H1 (cell line): ENCODE data around the gene MAP3K13. TPM values are rescaled to one million over a fixed set of nuclear protein-coding genes. Genes with fewer than 3 reads are reported as not detected.

Experiments
- CTCF ChIA-PET: fragments of 300-600 bp; sonication (Branson Sonifier 250); formaldehyde crosslinking; loops from one replicate; lab custom pipeline; 2021; ENCODE audit not compliant: partially characterized antibody; lab: Charles Lee
- POLR2A ChIA-PET: fragments of 300-600 bp; sonication (Branson Sonifier 250); formaldehyde crosslinking; loops from one replicate; lab custom pipeline; 2021; ENCODE audit warnings: inconsistent platforms; ENCODE audit not compliant: partially characterized antibody; lab: Charles Lee
- DNase-seq, 2 experiments: peaks; one replicate each; pipeline versions ENCODE4 v3.0.0 to v3.0.0-alpha.2; 2010 to 2022; ENCODE audit warnings: low spot score in 2 of 2, low read depth in 1 of 2, mixed read lengths in 1 of 2
- FAIRE-seq: peaks from 2 replicates; lab custom pipeline; 2011; peaks lifted over from hg19 to GRCh38; lab: Jason Lieb, UNC
- H2AFZ ChIP-seq: 2 replicates; pipeline ENCODE4 v1.8.1; 2012; ENCODE audit warnings: low read length, inconsistent platforms
- H2AK5ac ChIP-seq: 2 replicates; pipeline ENCODE4 v1.6.1; 2013; ENCODE audit warnings: low read depth, low read length
- H2BK120ac ChIP-seq: replicated peaks from 2 replicates; pipeline ENCODE3; 2013; ENCODE audit warnings: low read depth, low read length, inconsistent platforms
- H2BK12ac ChIP-seq: 2 replicates; pipeline ENCODE4 v1.6.1; 2013; ENCODE audit warnings: low read depth, low read length
- H2BK15ac ChIP-seq: 2 replicates; pipeline ENCODE4 v1.6.1; 2013; ENCODE audit warnings: low read length
- H2BK20ac ChIP-seq: 2 replicates; pipeline ENCODE4 v1.6.1; 2013; ENCODE audit warnings: low read length
- H2BK5ac ChIP-seq: 2 replicates; pipeline ENCODE4 v1.6.1; 2013; ENCODE audit warnings: low read depth, low read length
- H3K14ac ChIP-seq: 2 replicates; pipeline ENCODE4 v1.6.1; 2013; ENCODE audit warnings: inconsistent platforms; ENCODE audit not compliant: insufficient read length
- H3K18ac ChIP-seq: 2 replicates; pipeline ENCODE4 v1.6.1; 2013; ENCODE audit warnings: low read length; ENCODE audit errors: extremely low read depth
- H3K23ac ChIP-seq: 2 replicates; pipeline ENCODE4 v1.6.1; 2013; ENCODE audit warnings: inconsistent platforms; ENCODE audit not compliant: insufficient read length
- H3K23me2 ChIP-seq: 2 replicates; pipeline ENCODE4 v1.6.1; 2013; ENCODE audit warnings: low read depth, low read length
- H3K27ac ChIP-seq: 2 replicates; pipeline ENCODE4 v1.6.1; 2011; ENCODE audit warnings: low read depth, low read length, inconsistent platforms
- H3K27me3 ChIP-seq, 4 experiments: replicated peaks in 1 of 4; 1 replicate in 1 of 4; 2 replicates in 3 of 4; pipeline versions ENCODE4 v1.6.1 to v1.8.1; 2011 to 2013; ENCODE audit warnings: low read length in 3 of 4, mild to moderate bottlenecking in 3 of 4, inconsistent platforms in 2 of 4, mixed read lengths in 2 of 4, moderate library complexity in 1 of 4; ENCODE audit not compliant: control insufficient read depth in 3 of 4, insufficient read depth in 3 of 4; ENCODE audit errors: extremely low read depth in 1 of 4
- H3K36me3 ChIP-seq, 4 experiments: 2 replicates each; pipeline versions ENCODE4 v1.6.1 to v1.8.1; 2011 to 2013; ENCODE audit warnings: mild to moderate bottlenecking in 4 of 4, low read length in 3 of 4, moderate library complexity in 2 of 4, control low read depth in 1 of 4, inconsistent platforms in 1 of 4; ENCODE audit not compliant: insufficient read depth in 4 of 4, control insufficient read depth in 2 of 4
- H3K4ac ChIP-seq: replicated peaks from 2 replicates; pipeline ENCODE3; 2013; ENCODE audit warnings: low read length, low read depth, mixed read lengths, inconsistent platforms; ENCODE audit not compliant: insufficient read length
- H3K4me1 ChIP-seq, 4 experiments: replicated peaks in 1 of 4; 1 replicate in 1 of 4; 2 replicates in 3 of 4; pipeline versions ENCODE4 v1.6.1 to v1.8.1; 2011 to 2013; ENCODE audit warnings: low read length in 3 of 4, inconsistent platforms in 2 of 4, mixed read lengths in 1 of 4; ENCODE audit not compliant: insufficient read depth in 4 of 4, control insufficient read depth in 3 of 4
- H3K4me2 ChIP-seq, 2 experiments: 2 replicates each; pipeline versions ENCODE4 v1.6.1 to v1.8.1; 2011 to 2013; ENCODE audit warnings: low read depth in 2 of 2, low read length in 2 of 2, control low read depth in 1 of 2, inconsistent platforms in 1 of 2, mild to moderate bottlenecking in 1 of 2; ENCODE audit not compliant: insufficient read depth in 1 of 2
- H3K4me3 ChIP-seq, 4 experiments: fragments of 200-600, 300-600 bp in 1 of 4; sonication (generic), shearing (Covaris generic), sonication (Bioruptor Twin) in 1 of 4; 2 replicates each; pipeline versions ENCODE4 v1.5.1 to v1.8.1; 2011 to 2016; ENCODE audit warnings: low read length in 4 of 4, low read depth in 3 of 4, control low read depth in 2 of 4, inconsistent platforms in 2 of 4, mild to moderate bottlenecking in 2 of 4, mixed read lengths in 1 of 4, moderate library complexity in 1 of 4; ENCODE audit not compliant: insufficient read depth in 2 of 4; ENCODE audit errors: extremely low read depth in 1 of 4
- H3K56ac ChIP-seq: replicated peaks from 2 replicates; pipeline ENCODE3; 2013; ENCODE audit warnings: low read depth, mild to moderate bottlenecking, mixed read lengths, low read length, inconsistent platforms; ENCODE audit not compliant: insufficient read length
- H3K79me1 ChIP-seq: 2 replicates; pipeline ENCODE4 v1.6.1; 2013; ENCODE audit warnings: low read depth, low read length, control low read depth
- H3K79me2 ChIP-seq, 2 experiments: 2 replicates each; pipeline versions ENCODE4 v1.6.1 to v1.8.1; 2012 to 2013; ENCODE audit warnings: low read length in 2 of 2, mild to moderate bottlenecking in 2 of 2, inconsistent platforms in 1 of 2; ENCODE audit not compliant: insufficient read depth in 2 of 2, control insufficient read depth in 1 of 2
- H3K9ac ChIP-seq, 4 experiments: replicated peaks in 1 of 4; 1 replicate in 1 of 4; 2 replicates in 3 of 4; pipeline versions ENCODE4 v1.6.1 to v1.8.1; 2011 to 2013; ENCODE audit warnings: low read depth in 3 of 4, low read length in 3 of 4, control low read depth in 2 of 4, mild to moderate bottlenecking in 2 of 4, moderate library complexity in 2 of 4, inconsistent platforms in 1 of 4; ENCODE audit errors: extremely low read depth in 1 of 4
- H3K9me3 ChIP-seq, 2 experiments: 2 replicates each; pipeline versions ENCODE4 v1.6.1 to v1.8.1; 2012 to 2013; ENCODE audit warnings: mild to moderate bottlenecking in 2 of 2, moderate library complexity in 2 of 2, control low read depth in 1 of 2, inconsistent platforms in 1 of 2, low read depth in 1 of 2, low read length in 1 of 2, mixed read lengths in 1 of 2; ENCODE audit not compliant: insufficient read depth in 2 of 2
- H4K20me1 ChIP-seq, 2 experiments: replicated peaks in 1 of 2; 2 replicates each; pipeline versions ENCODE3 to v1.8.1; 2011 to 2013; ENCODE audit warnings: inconsistent platforms in 2 of 2, low read length in 2 of 2, mild to moderate bottlenecking in 1 of 2; ENCODE audit not compliant: insufficient read depth in 2 of 2, control insufficient read depth in 1 of 2
- H4K5ac ChIP-seq: 2 replicates; pipeline ENCODE4 v1.6.1; 2013; ENCODE audit warnings: low read length, low read depth, mixed read lengths, inconsistent platforms; ENCODE audit not compliant: insufficient read length
- H4K8ac ChIP-seq: 2 replicates; pipeline ENCODE4 v1.8.0; 2013; ENCODE audit warnings: mild to moderate bottlenecking, moderate library complexity, low read length, inconsistent platforms; ENCODE audit not compliant: insufficient read depth; ENCODE audit errors: extremely low read depth
- H4K91ac ChIP-seq: replicated peaks from 2 replicates; pipeline ENCODE3; 2013; ENCODE audit warnings: low read length, mixed read lengths, inconsistent platforms; ENCODE audit not compliant: insufficient read length
- ATF3 ChIP-seq: IDR thresholded peaks from 2 replicates; pipeline ENCODE4 v1.6.1; 2011; ENCODE audit warnings: low read depth, mild to moderate bottlenecking, low read length; ENCODE audit not compliant: insufficient read depth
- CHD1 ChIP-seq: IDR thresholded peaks from 2 replicates; pipeline ENCODE4 v1.6.1; 2012; ENCODE audit warnings: low read depth, low read length, improper control_type of control experiment
- CTCF ChIP-seq, 3 experiments: IDR thresholded peaks; 1 replicate in 2 of 3; 2 replicates in 1 of 3; pipeline versions ENCODE4 v1.5.1 to v1.6.1; 2011; ENCODE audit warnings: low read length in 3 of 3, mild to moderate bottlenecking in 3 of 3, inconsistent platforms in 2 of 3, low read depth in 1 of 3, moderate library complexity in 1 of 3; ENCODE audit not compliant: insufficient read depth in 1 of 3; ENCODE audit errors: control extremely low read depth in 1 of 3
- GTF2F1 ChIP-seq: IDR thresholded peaks from 2 replicates; pipeline ENCODE4 v1.6.1; 2012; ENCODE audit warnings: low read depth, low read length, improper control_type of control experiment, borderline replicate concordance
- KDM5A ChIP-seq: fragments of 200-600 bp; IDR thresholded peaks from 2 replicates; pipeline ENCODE4 v1.7.1; 2012; ENCODE audit warnings: mild to moderate bottlenecking, low read length, inconsistent platforms, mixed read lengths
- NRF1 ChIP-seq: IDR thresholded peaks from 2 replicates; pipeline ENCODE4 v1.6.1; 2011; ENCODE audit warnings: mild to moderate bottlenecking, low read depth, low read length, improper control_type of control experiment
- POLR2A ChIP-seq, 2 experiments: IDR thresholded peaks; 1 replicate in 1 of 2; 2 replicates in 1 of 2; pipeline ENCODE4 v1.6.1; 2011; ENCODE audit warnings: low read depth in 2 of 2, low read length in 2 of 2, mild to moderate bottlenecking in 2 of 2; ENCODE audit errors: control extremely low read depth in 1 of 2
- POU5F1 ChIP-seq: IDR thresholded peaks from 2 replicates; pipeline ENCODE4 v1.6.1; 2011; ENCODE audit warnings: low read depth, mild to moderate bottlenecking, low read length, moderate library complexity
- RNF2 ChIP-seq: fragments of 200-900, 300-1000 bp; sonication (generic); IDR thresholded peaks from 2 replicates; pipeline ENCODE4 v1.7.1; 2016; ENCODE audit warnings: borderline replicate concordance, low read depth, mild to moderate bottlenecking, antibody characterized with exemption, low read length; ENCODE audit not compliant: poor library complexity, severe bottlenecking; ENCODE audit errors: missing control alignments
- SIRT6 ChIP-seq: IDR thresholded peaks from one replicate; pipeline ENCODE4 v1.7.1; 2012; ENCODE audit warnings: low read length, inconsistent platforms
- TBP ChIP-seq: IDR thresholded peaks from 2 replicates; pipeline ENCODE4 v1.6.1; 2011; ENCODE audit warnings: low read depth, low read length, improper control_type of control experiment
- ZNF274 ChIP-seq: IDR thresholded peaks from 2 replicates; pipeline ENCODE4 v1.7.0; 2012; ENCODE audit warnings: low read length, borderline replicate concordance; ENCODE audit errors: extremely low read depth
- WGBS, 2 experiments: shearing (Covaris generic) in 1 of 2; methylation state at CpG; one replicate each; pipeline versions ENCODE4 v1.1.6 to v1.1.7; 2013 to 2015; ENCODE audit warnings: low lambda C conversion rate in 2 of 2, mixed read lengths in 2 of 2, inconsistent platforms in 1 of 2, low coverage in 1 of 2, missing lambda C conversion rate in 1 of 2; ENCODE audit not compliant: insufficient replicate concordance in 2 of 2, insufficient coverage in 1 of 2, insufficient read length in 1 of 2; ENCODE audit errors: extremely low coverage in 1 of 2, missing lambda C conversion rate in 1 of 2; 5-methylcytosine and 5-hydroxymethylcytosine counted together
- polyA plus RNA-seq, 7 experiments: library from polyadenylated mRNA; depleted of rRNA in 3 of 7; stranded (reverse) in 5 of 7; unstranded in 2 of 7; fragments of >200 nt in 5 of 7; fragments of 200-250 nt in 2 of 7; gene quantifications; 1 replicate in 5 of 7; 2 replicates in 1 of 7; 4 replicates in 1 of 7; pipeline versions ENCODE4 v1.2.1 to v1.2.3, GENCODE V29; 2011 to 2013; ENCODE audit warnings: missing spikeins in 2 of 7, mixed read lengths in 2 of 7
- total RNA-seq: library from RNA; stranded (reverse); fragmentation: NEBNext Ultra II Directional; extraction: Animal tissue kit (Norgen Biotek cat#: 25700); gene quantifications from 2 replicates; pipeline ENCODE4 v1.2.1, GENCODE V29; 2021

The MAP3K13 gene
- total and polyA plus RNA-seq, 2 of the 8 experiments (the other 6 are each of a cell fraction or from before 2014, with no cell fraction given): 6.8 to 17.9 TPM

GRCh38 chr3:185400866-185401265 lies 37.9 kb downstream of the MAP3K13 start:
- Histone ChIP-seq H3K9me3 (no peaks in the 10 kb centered on the region), H3K27me3 (no peaks in the 10 kb centered on the region), H4K5ac (no peak overlapping the region), H3K18ac (no peak overlapping the region), H3K79me1 (no peaks in the 10 kb centered on the region), H3K27ac (no peak overlapping the region), H3K79me2 (no peaks in the 10 kb centered on the region), H4K8ac (no peak overlapping the region), H2BK20ac (no peak overlapping the region), H2AFZ (no peak overlapping the region), H3K9ac (no peak overlapping the region), H3K23ac (no peak overlapping the region), H3K4me2 (no peak overlapping the region), H3K36me3 (no peaks in the 10 kb centered on the region), H2BK12ac (no peak overlapping the region), H4K91ac (no peak overlapping the region), H3K14ac (no peak overlapping the region), H3K4me1 (no peaks in the 10 kb centered on the region), H3K56ac (no peak overlapping the region), H2BK5ac (no peak overlapping the region), H3K23me2 (no peaks in the 10 kb centered on the region), H3K4ac (no peak overlapping the region), H2BK120ac (no peak overlapping the region), H2AK5ac (no peak overlapping the region), H2BK15ac (no peak overlapping the region), H3K4me3 (no peak overlapping the region), H4K20me1 (no peaks in the 10 kb centered on the region)
- CTCF ChIA-PET: interaction anchor here (0.5 to 2.8 kb wide), 3 partner anchors 9 to 1270 kb away, joined by 3 to 11 read pairs (median 4); no protein-coding TSS in a partner anchor
- WGBS, 2 experiments: 85% methylated on average over 1 of the region's 1 CpG; no CpG with 5 or more reads in 1 of the 2 experiments
- POLR2A ChIA-PET: no interaction called here
- DNase-seq (no peak), FAIRE-seq (no peak)
- TF ChIP-seq KDM5A (no peak), NRF1 (no peak), CTCF (IDR thresholded peaks at IDR 0.05; ENCODE audit: control extremely low read depth in 1 of 3, insufficient read depth in 1 of 3, low read depth in 1 of 3, low read length in 3 of 3) (no peak), POU5F1 (no peak), TBP (no peak), POLR2A (IDR thresholded peaks at IDR 0.05; ENCODE audit: control extremely low read depth in 1 of 2, low read depth in 2 of 2, low read length in 2 of 2) (no peak), RNF2 (no peak), GTF2F1 (no peak), SIRT6 (no peak), ZNF274 (no peak), ATF3 (no peak), CHD1 (no peak)
